Body of pancreas (tissue), 4 donors: Measurements from ENCODE around the gene ESRRG.

ENCODE experiments used
- POLR2A ChIP-seq, 3 donors: fragments of 450-650 bp; IDR thresholded peaks; one replicate each; pipeline ENCODE4 v1.6.1; 2016; ENCODE audit warnings: antibody characterized with exemption in 3 of 3, mild to moderate bottlenecking in 2 of 3
- TF ChIP-seq, protein P1 (sequence below), 7 experiments: fragments of 450-650 bp in 4 of 7; fragments of 200-600 bp in 3 of 7; sonication (generic) in 3 of 7; IDR thresholded peaks; one replicate each; pipeline ENCODE4 v1.5.1; 2016 to 2019; ENCODE audit warnings: antibody characterized with exemption in 7 of 7

DNA sequence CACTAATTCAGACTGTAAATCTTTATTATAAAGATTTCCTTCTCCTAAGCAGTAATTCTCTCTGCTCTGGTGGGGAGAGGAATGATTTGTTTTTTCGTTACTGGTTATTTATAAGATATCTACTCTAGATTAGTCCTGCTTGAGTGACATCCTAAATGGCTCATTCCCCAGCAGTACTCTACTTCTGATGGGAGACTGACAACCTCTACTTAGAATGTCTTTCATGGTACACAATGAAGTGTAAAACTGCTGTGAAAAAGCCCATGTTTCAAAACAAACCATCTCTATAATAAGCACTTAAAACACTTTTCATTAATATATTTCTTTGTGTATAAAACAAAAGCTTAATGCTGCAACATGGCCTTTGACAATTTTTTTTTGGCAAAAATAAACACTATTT is 33.9 kb upstream of the ESRRG start:
- TF ChIP-seq, protein P1, sequence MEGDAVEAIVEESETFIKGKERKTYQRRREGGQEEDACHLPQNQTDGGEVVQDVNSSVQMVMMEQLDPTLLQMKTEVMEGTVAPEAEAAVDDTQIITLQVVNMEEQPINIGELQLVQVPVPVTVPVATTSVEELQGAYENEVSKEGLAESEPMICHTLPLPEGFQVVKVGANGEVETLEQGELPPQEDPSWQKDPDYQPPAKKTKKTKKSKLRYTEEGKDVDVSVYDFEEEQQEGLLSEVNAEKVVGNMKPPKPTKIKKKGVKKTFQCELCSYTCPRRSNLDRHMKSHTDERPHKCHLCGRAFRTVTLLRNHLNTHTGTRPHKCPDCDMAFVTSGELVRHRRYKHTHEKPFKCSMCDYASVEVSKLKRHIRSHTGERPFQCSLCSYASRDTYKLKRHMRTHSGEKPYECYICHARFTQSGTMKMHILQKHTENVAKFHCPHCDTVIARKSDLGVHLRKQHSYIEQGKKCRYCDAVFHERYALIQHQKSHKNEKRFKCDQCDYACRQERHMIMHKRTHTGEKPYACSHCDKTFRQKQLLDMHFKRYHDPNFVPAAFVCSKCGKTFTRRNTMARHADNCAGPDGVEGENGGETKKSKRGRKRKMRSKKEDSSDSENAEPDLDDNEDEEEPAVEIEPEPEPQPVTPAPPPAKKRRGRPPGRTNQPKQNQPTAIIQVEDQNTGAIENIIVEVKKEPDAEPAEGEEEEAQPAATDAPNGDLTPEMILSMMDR (IDR thresholded peaks at IDR 0.05): no peak
- TF ChIP-seq POLR2A (IDR thresholded peaks at IDR 0.05): no peak
